ENCODE results near the gene PLEKHA1. TPM values are rescaled to one million over a fixed set of nuclear protein-coding genes. Genes with fewer than 3 reads are reported as not detected.

The PLEKHA1 gene
- total RNA-seq, 5 donors from 2014 or later (not counting 1 experiment from before 2014, with no cell fraction given) = 36.8 to 58.6 (median 40.5) TPM

DNA sequence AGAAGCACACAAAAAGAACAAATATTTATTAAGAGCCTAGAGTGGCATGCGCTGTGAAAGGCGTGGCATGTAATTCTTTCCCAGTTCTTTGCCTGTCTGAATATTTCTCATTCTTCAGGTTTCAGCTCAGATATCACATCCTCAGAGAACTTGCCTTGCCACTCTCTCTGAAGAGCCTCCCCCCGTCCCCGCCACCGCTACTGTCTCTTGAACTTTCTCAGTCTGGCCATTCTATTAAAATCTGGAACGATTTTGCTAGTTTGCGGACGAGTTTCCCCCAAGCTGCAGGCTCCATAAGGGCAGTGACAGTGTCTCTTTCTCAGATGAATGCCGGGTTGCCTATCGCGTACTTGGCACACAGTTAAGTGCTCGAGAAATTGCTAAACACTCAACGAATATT lies 787 bp upstream of the PLEKHA1 start:
- Histone ChIP-seq H3K36me3 (ENCODE audit: control insufficient read depth in 2 of 2, extremely low read depth in 1 of 2, insufficient read depth in 1 of 2, low read length in 1 of 2) (no peaks in the 10 kb centered on the region), H3K4me3 (ENCODE audit: control insufficient read depth in 1 of 2, extremely low read depth in 1 of 2, low read length in 1 of 2) (peak overlapping the region; percentile 69 to 95), H3K9me3 (no peaks in the 10 kb centered on the region), H3K4me1 (ENCODE audit: control insufficient read depth in 1 of 2, extremely low read depth in 1 of 2, insufficient read depth in 2 of 2, low read length in 2 of 2) (peaks cover 12 to 24% of the 10 kb centered on the region in 2 experiments), H3K27me3 (replicated peaks in 1 of 2; ENCODE audit: control insufficient read depth in 2 of 2, extremely low read depth in 1 of 2, insufficient read depth in 2 of 2, low read length in 1 of 2) (peaks cover 5 to 10% of the 10 kb centered on the region in 2 experiments), H3K27ac (ENCODE audit: low read length) (peak overlapping the region; percentile 44)
- ChIA-PET CTCF (interaction anchor here (0.6 to 1.5 kb wide), 5 partner anchors 16 to 61 kb away, joined by 3 to 8 read pairs (median 4); no protein-coding TSS in a partner anchor), POLR2A (interaction anchor here (0.6 to 1.4 kb wide), 5 partner anchors 34 to 635 kb away, joined by 3 to 7 read pairs (median 3); partner anchors contain the start of gene IKZF5 (in 1 of the 2))
- H3K27me3 Mint-ChIP-seq = peaks cover 0 to 11% of the 10 kb centered on the region in 2 donors
- DNase-seq = peak in 3 of 35 experiments; percentile 4 to 7 (median 6)
- peak overlapping the region; percentile 86 to 92 (median 89) for H3K4me3 Mint-ChIP-seq
- 35% methylated on average over 7 of the region's 13 CpGs for WGBS (ENCODE audit: insufficient coverage)
- no peaks in the 10 kb centered on the region for H3K36me3 Mint-ChIP-seq
- peaks cover 33 to 41% (median 35%) of the 10 kb centered on the region in 3 donors for H3K4me1 Mint-ChIP-seq
- H3K27ac Mint-ChIP-seq = peak overlapping the region; percentile 83 to 86
- no peaks in the 10 kb centered on the region for H3K9me3 Mint-ChIP-seq
- ATAC-seq (replicated peaks in 1 of 4) = no peak

DNA sequence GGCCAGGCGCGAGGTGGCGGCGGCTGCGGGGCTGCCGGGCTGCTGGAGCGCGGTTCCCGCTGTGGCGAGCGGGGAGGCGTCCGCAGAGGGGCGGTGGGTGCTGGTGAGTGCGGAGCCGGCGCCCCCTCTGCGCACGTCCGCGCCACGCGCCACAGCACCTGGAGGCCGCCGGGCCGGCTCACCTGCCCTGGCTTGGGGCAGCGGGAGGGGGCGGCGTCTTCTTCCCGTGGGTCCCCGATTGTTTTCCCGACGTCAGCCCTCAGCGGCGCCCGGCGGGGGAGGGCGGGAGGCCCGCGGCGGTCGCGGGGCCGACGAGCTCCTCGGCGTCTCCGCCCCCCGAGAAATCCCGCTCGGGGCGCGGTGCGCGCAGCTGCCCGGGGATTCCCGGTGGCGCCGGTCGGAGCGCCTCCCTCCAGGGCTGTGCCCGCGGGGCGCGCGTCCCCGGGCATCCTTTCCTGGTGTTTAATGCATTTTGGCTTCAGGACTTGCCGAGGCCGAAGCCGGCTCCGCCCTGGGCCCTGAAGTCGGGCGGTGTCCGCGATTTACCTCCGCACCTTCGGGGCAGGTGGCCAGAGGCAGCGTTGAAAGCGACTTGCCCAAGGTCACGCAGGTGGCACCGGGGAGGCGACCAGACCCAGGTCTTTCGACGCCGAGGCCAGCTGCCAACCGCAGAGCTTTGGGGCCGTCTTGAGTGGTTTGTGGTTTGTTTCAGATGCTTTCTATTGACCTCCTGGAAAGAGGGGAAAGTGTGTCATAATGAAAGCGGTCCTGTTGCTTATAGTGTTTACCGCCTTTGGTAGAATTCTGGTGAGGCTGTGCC lies 561 bp downstream of the PLEKHA1 start:
- ATAC-seq (replicated peaks in 1 of 4) = peak; percentile 47 to 67 (median 54)
- H3K36me3 ChIP-seq (ENCODE audit: control insufficient read depth in 2 of 2, extremely low read depth in 1 of 2, insufficient read depth in 1 of 2, low read length in 1 of 2) = no peaks in the 10 kb centered on the region
- Mint-ChIP-seq H3K36me3 (peaks cover 7% of the 10 kb centered on the region), H3K4me3 (peak overlapping the region; percentile 92 to 97 (median 92)), H3K27me3 (peaks cover 0 to 9% of the 10 kb centered on the region in 2 donors), H3K9me3 (no peaks in the 10 kb centered on the region), H3K27ac (peak overlapping the region; percentile 90 to 93), H3K4me1 (peaks cover 45 to 54% (median 47%) of the 10 kb centered on the region in 3 donors)
- under 1% methylated on average over 82 of the region's 89 CpGs for WGBS (ENCODE audit: insufficient coverage)
- H3K4me1 ChIP-seq (ENCODE audit: control insufficient read depth in 1 of 2, extremely low read depth in 1 of 2, insufficient read depth in 2 of 2, low read length in 2 of 2) = peaks cover 22 to 26% of the 10 kb centered on the region in 2 experiments
- H3K9me3 ChIP-seq = no peaks in the 10 kb centered on the region
- POLR2A ChIA-PET = interaction anchor here (0.6 to 1.4 kb wide), 5 partner anchors 12 to 57 kb away, joined by 3 to 7 read pairs (median 3); no protein-coding TSS in a partner anchor
- peak overlapping the region; percentile 89 for H3K27ac ChIP-seq (ENCODE audit: low read length)
- peak overlapping the region; percentile 89 to 95 for H3K4me3 ChIP-seq (ENCODE audit: control insufficient read depth in 1 of 2, extremely low read depth in 1 of 2, low read length in 1 of 2)
- peak; percentile 44 to 90 (median 73) for DNase-seq
- CTCF ChIA-PET = interaction anchor here in 1 of 2 donors (1.3 to 1.5 kb wide), 4 partner anchors 33 to 76 kb away, joined by 3 to 8 read pairs (median 4); no protein-coding TSS in a partner anchor
- peaks cover 4 to 6% of the 10 kb centered on the region in 2 experiments for H3K27me3 ChIP-seq (replicated peaks in 1 of 2; ENCODE audit: control insufficient read depth in 2 of 2, extremely low read depth in 1 of 2, insufficient read depth in 2 of 2, low read length in 1 of 2)

DNA sequence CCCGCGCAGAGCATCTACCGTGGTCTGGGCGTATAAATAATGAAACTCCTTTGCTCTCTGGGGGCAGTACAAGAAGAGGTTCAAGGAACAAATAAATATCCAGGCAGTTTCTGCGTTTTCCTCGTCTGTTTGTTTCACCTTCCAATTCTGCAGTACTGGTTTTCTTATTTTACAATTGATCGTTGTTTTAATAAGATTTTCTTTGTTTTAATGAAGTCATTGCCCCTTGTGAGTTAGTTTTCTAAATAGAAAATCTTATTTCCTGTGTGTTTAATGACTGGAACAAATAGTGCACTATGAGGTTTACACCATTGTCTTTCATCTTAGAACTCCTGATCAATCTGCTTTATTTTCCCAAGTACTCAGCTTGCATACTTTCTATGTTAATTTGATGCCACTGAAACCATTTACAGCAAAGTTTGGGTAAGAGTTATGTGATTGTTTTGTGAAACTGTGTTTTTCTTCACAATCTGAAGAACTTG lies 1.2 kb downstream of the PLEKHA1 start:
- no peaks in the 10 kb centered on the region for H3K9me3 ChIP-seq
- peak overlapping the region; percentile 89 for H3K27ac ChIP-seq (ENCODE audit: low read length)
- no peaks in the 10 kb centered on the region for H3K36me3 ChIP-seq (ENCODE audit: control insufficient read depth in 2 of 2, extremely low read depth in 1 of 2, insufficient read depth in 1 of 2, low read length in 1 of 2)
- H3K27ac Mint-ChIP-seq = peak overlapping the region; percentile 90 to 93
- peaks cover 0 to 7% of the 10 kb centered on the region in 2 donors for H3K27me3 Mint-ChIP-seq
- peaks cover 4 to 6% of the 10 kb centered on the region in 2 experiments for H3K27me3 ChIP-seq (replicated peaks in 1 of 2; ENCODE audit: control insufficient read depth in 2 of 2, extremely low read depth in 1 of 2, insufficient read depth in 2 of 2, low read length in 1 of 2)
- H3K4me1 ChIP-seq (ENCODE audit: control insufficient read depth in 1 of 2, extremely low read depth in 1 of 2, insufficient read depth in 2 of 2, low read length in 2 of 2) = peaks cover 22 to 26% of the 10 kb centered on the region in 2 experiments
- peaks cover 52 to 61% (median 53%) of the 10 kb centered on the region in 3 donors for H3K4me1 Mint-ChIP-seq
- H3K4me3 Mint-ChIP-seq = peak overlapping the region; percentile 91 to 97 (median 92)
- DNase-seq = no peak
- ATAC-seq (replicated peaks in 1 of 4) = peak in 1 of 4 experiments; percentile 0
- ChIA-PET POLR2A (no interaction called here), CTCF (no interaction called here)
- H3K36me3 Mint-ChIP-seq = peaks cover 13% of the 10 kb centered on the region
- 0% methylated on average over 4 of the region's 7 CpGs for WGBS (ENCODE audit: insufficient coverage)
- H3K9me3 Mint-ChIP-seq = no peaks in the 10 kb centered on the region
- H3K4me3 ChIP-seq (ENCODE audit: control insufficient read depth in 1 of 2, extremely low read depth in 1 of 2, low read length in 1 of 2) = peak overlapping the region; percentile 89 to 95

DNA sequence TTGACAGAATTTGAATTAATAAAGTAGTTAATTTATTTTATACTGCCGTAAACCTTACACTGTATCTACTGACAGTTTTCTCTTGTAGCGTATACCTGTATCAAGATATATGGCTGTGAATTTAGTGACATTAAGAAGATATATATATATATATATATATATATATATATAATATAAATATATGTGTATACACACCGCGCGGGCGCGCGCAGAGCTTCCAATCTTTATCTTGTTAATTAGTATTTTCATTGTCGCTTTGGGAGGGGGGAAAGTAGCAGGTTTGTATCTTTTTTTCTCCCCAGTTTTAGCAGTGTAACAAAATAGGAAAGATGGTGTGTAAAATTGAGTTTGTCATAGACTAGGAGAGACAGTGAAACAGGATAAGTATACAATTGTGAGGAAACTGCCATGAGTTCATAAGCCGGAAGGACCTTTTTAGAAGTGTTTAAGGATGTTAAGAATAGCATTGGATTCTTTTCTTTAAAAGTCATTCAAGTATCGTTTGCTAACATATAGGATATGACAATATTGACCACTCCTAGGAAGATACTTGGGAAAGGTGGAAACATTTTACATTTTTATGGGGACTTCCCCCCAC lies 2.0 kb downstream of the PLEKHA1 start:
- Histone ChIP-seq H3K36me3 (ENCODE audit: control insufficient read depth in 2 of 2, extremely low read depth in 1 of 2, insufficient read depth in 1 of 2, low read length in 1 of 2) (peaks cover 0 to under 1% of the 10 kb centered on the region in 2 donors), H3K27me3 (replicated peaks in 1 of 2; ENCODE audit: control insufficient read depth in 2 of 2, extremely low read depth in 1 of 2, insufficient read depth in 2 of 2, low read length in 1 of 2) (peaks cover 2 to 4% of the 10 kb centered on the region in 2 experiments), H3K27ac (ENCODE audit: low read length) (no peak overlapping the region), H3K4me3 (ENCODE audit: control insufficient read depth in 1 of 2, extremely low read depth in 1 of 2, low read length in 1 of 2) (no peak overlapping the region), H3K4me1 (ENCODE audit: control insufficient read depth in 1 of 2, extremely low read depth in 1 of 2, insufficient read depth in 2 of 2, low read length in 2 of 2) (peaks cover 22 to 26% of the 10 kb centered on the region in 2 experiments), H3K9me3 (peaks cover 2% of the 10 kb centered on the region)
- DNase-seq (no peak), ATAC-seq (replicated peaks in 1 of 4) (no peak)
- no peaks in the 10 kb centered on the region for H3K27me3 Mint-ChIP-seq
- peaks cover 0 to 3% (median 0%) of the 10 kb centered on the region in 3 donors for H3K9me3 Mint-ChIP-seq
- H3K4me1 Mint-ChIP-seq = peaks cover 58 to 68% (median 59%) of the 10 kb centered on the region in 3 donors
- peak overlapping the region; percentile 32 to 91 (median 53) for H3K4me3 Mint-ChIP-seq
- H3K36me3 Mint-ChIP-seq = peaks cover 19% of the 10 kb centered on the region
- 100% methylated on average over 1 of the region's 11 CpGs for WGBS (ENCODE audit: insufficient coverage)
- ChIA-PET CTCF (no interaction called here), POLR2A (no interaction called here)
- no peak overlapping the region for H3K27ac Mint-ChIP-seq

DNA sequence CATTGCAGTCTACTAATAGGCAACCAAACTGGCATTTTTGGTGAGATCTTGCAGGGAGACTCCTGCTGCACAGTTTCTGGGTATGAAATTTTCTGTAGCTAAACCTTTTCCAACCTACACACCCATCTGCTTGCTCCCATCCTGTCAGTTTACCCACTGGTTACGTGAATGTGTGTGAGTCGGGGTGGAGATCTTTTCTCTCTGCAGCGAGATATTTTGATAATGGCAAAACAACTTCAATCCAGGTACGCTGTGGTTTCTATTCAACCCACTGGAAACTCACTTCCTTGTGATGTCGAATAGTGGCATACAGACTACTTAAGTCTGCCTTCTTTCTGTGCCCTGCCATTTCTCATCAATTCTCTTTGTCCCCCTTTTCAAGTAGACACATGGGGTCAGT lies 4.5 kb downstream of the PLEKHA1 start:
- H3K27me3 Mint-ChIP-seq = no peaks in the 10 kb centered on the region
- Histone ChIP-seq H3K4me1 (ENCODE audit: control insufficient read depth in 1 of 2, extremely low read depth in 1 of 2, insufficient read depth in 2 of 2, low read length in 2 of 2) (peaks cover 16 to 26% of the 10 kb centered on the region in 2 experiments), H3K36me3 (ENCODE audit: control insufficient read depth in 2 of 2, extremely low read depth in 1 of 2, insufficient read depth in 1 of 2, low read length in 1 of 2) (peaks cover 0 to 2% of the 10 kb centered on the region in 2 donors), H3K9me3 (peaks cover 2% of the 10 kb centered on the region), H3K4me3 (ENCODE audit: control insufficient read depth in 1 of 2, extremely low read depth in 1 of 2, low read length in 1 of 2) (no peak overlapping the region), H3K27me3 (replicated peaks in 1 of 2; ENCODE audit: control insufficient read depth in 2 of 2, extremely low read depth in 1 of 2, insufficient read depth in 2 of 2, low read length in 1 of 2) (no peaks in the 10 kb centered on the region), H3K27ac (ENCODE audit: low read length) (peak overlapping the region; percentile 10)
- ATAC-seq (replicated peaks in 1 of 4) = no peak
- H3K36me3 Mint-ChIP-seq = peaks cover 30% of the 10 kb centered on the region
- peaks cover 66 to 74% (median 71%) of the 10 kb centered on the region in 3 donors for H3K4me1 Mint-ChIP-seq
- peak overlapping the region; percentile 29 to 60 (median 48) for H3K4me3 Mint-ChIP-seq
- H3K9me3 Mint-ChIP-seq = peaks cover 0 to 3% (median 0%) of the 10 kb centered on the region in 3 donors
- ChIA-PET CTCF (no interaction called here), POLR2A (no interaction called here)
- peak overlapping the region; percentile 55 to 77 for H3K27ac Mint-ChIP-seq
- peak in 2 of 35 experiments; percentile 4 to 28 for DNase-seq
- 78% methylated on average over 4 of the region's 5 CpGs for WGBS (ENCODE audit: insufficient coverage)

DNA sequence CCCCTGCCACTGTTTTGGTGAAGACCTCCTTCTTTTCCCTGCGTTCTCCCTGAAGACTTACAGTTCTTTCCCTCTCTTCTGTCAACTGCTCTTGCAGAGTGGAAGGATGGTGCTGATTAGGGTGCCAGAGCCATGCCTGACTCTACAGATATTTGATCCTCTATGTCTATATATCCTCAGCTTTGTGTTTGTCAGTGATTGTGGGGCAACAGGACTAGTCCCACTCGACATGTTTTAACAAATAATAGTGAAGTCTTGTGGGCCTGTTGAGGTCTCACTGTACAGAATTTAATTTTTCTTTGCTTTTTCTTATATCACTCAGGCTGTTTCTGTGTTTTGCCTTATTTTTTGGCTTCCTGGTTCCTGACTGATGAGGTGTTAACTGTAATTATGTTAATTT lies 5.0 kb downstream of the PLEKHA1 start:
- POLR2A ChIA-PET = no interaction called here
- Histone ChIP-seq H3K27ac (ENCODE audit: low read length) (no peak overlapping the region), H3K27me3 (replicated peaks in 1 of 2; ENCODE audit: control insufficient read depth in 2 of 2, extremely low read depth in 1 of 2, insufficient read depth in 2 of 2, low read length in 1 of 2) (no peaks in the 10 kb centered on the region), H3K4me3 (ENCODE audit: control insufficient read depth in 1 of 2, extremely low read depth in 1 of 2, low read length in 1 of 2) (no peak overlapping the region), H3K4me1 (ENCODE audit: control insufficient read depth in 1 of 2, extremely low read depth in 1 of 2, insufficient read depth in 2 of 2, low read length in 2 of 2) (peaks cover 14 to 25% of the 10 kb centered on the region in 2 experiments), H3K9me3 (peaks cover 2% of the 10 kb centered on the region), H3K36me3 (ENCODE audit: control insufficient read depth in 2 of 2, extremely low read depth in 1 of 2, insufficient read depth in 1 of 2, low read length in 1 of 2) (peaks cover 0 to 2% of the 10 kb centered on the region in 2 donors)
- no peaks in the 10 kb centered on the region for H3K27me3 Mint-ChIP-seq
- DNase-seq (no peak), ATAC-seq (replicated peaks in 1 of 4) (no peak)
- peak overlapping the region; percentile 45 to 77 for H3K27ac Mint-ChIP-seq
- peaks cover 65 to 73% (median 70%) of the 10 kb centered on the region in 3 donors for H3K4me1 Mint-ChIP-seq
- H3K36me3 Mint-ChIP-seq = peaks cover 30% of the 10 kb centered on the region
- H3K9me3 Mint-ChIP-seq = peaks cover 0 to 3% (median 0%) of the 10 kb centered on the region in 3 donors
- CTCF ChIA-PET = no interaction called here
- peak overlapping the region in 2 of 3 donors; percentile 4 to 60 for H3K4me3 Mint-ChIP-seq
- WGBS (ENCODE audit: insufficient coverage) = no CpG with 5 or more reads among the region's 2 CpGs

All from T-cell (primary cell).